A549 (cell line): ENCODE results near the gene SLC26A1. TPM values are rescaled to one million over a fixed set of nuclear protein-coding genes. Genes with fewer than 3 reads are reported as not detected.

Source experiments
- ATAC-seq, 2 experiments: fragments of 200-7000 bp in 1 of 2; fragments of >200 bp in 1 of 2; cut with Nextera tagmentation in 1 of 2; cut with Tn5 transposase in 1 of 2; 3 replicates each; pipeline versions ENCODE4 v1.8.0 to v1.9.1; 2018 to 2020; ENCODE audit warnings: mild to moderate bottlenecking in 1 of 2, moderate library complexity in 1 of 2
- CTCF ChIA-PET: fragments of 300-600 bp; sonication (Branson Sonifier 250); formaldehyde crosslinking; extraction: SDS; loops from one replicate; lab custom pipeline; 2021; ENCODE audit warnings: antibody characterized with exemption, inconsistent platforms; lab: Yijun Ruan, JAX
- POLR2A ChIA-PET: fragments of 350-600 bp; formaldehyde crosslinking; extraction: SDS; loops from one replicate; lab custom pipeline; 2021; ENCODE audit warnings: antibody characterized with exemption, inconsistent platforms; lab: Yijun Ruan, JAX
- DNase-seq, 2 experiments: peaks; one replicate each; pipeline versions ENCODE4 v3.0.0 to v3.0.0-alpha.2; 2011 to 2016; ENCODE audit warnings: low read depth in 1 of 2, low spot score in 1 of 2
- FAIRE-seq: peaks from 2 replicates; lab custom pipeline; 2011; peaks lifted over from hg19 to GRCh38; lab: Jason Lieb, UNC
- H3K27ac ChIP-seq, 2 experiments: fragments of >200 bp; sonication (Bioruptor Twin); formaldehyde crosslinking; 3 replicates each; pipeline ENCODE4 v1.5.1; 2016 to 2017
- H3K4me1 ChIP-seq: fragments of >200 bp; sonication (Bioruptor Twin); formaldehyde crosslinking; 3 replicates; pipeline ENCODE4 v1.6.1; 2016
- H3K4me2 ChIP-seq: fragments of >200 bp; sonication (Bioruptor Twin); formaldehyde crosslinking; 3 replicates; pipeline ENCODE4 v1.6.1; 2016
- H3K4me3 ChIP-seq: fragments of >200 bp; sonication (Bioruptor Twin); formaldehyde crosslinking; 3 replicates; pipeline ENCODE4 v1.5.1; 2016
- H3K9me3 ChIP-seq: fragments of >200 bp; sonication (Bioruptor Twin); formaldehyde crosslinking; 3 replicates; pipeline ENCODE4 v1.6.1; 2016
- CHD4 ChIP-seq: fragments of 200-600 bp; sonication (generic); IDR thresholded peaks from 2 replicates; pipeline ENCODE4 v1.6.1; 2016; ENCODE audit warnings: antibody characterized with exemption, mild to moderate bottlenecking, borderline replicate concordance
- EHF ChIP-seq: fragments of 250-450 bp; sonication (Bioruptor Pico); IDR thresholded peaks from 2 replicates; pipeline ENCODE4 v1.5.0; 2020; ENCODE audit warnings: mild to moderate bottlenecking
- EHMT2 ChIP-seq: fragments of 200-600 bp; sonication (generic); IDR thresholded peaks from 2 replicates; pipeline ENCODE4 v1.6.1; 2016; ENCODE audit warnings: antibody characterized with exemption, low read depth, mild to moderate bottlenecking, moderate library complexity
- ESRRA ChIP-seq: fragments of 150-350 bp; IDR thresholded peaks from 2 replicates; pipeline ENCODE4 v1.6.1; 2014; ENCODE audit warnings: mild to moderate bottlenecking, low read length, borderline replicate concordance
- FOSB ChIP-seq: fragments of 250-450 bp; sonication (Bioruptor Pico); IDR thresholded peaks from 2 replicates; pipeline ENCODE4 v1.5.0; 2020; ENCODE audit warnings: mild to moderate bottlenecking, moderate library complexity
- FOSL2 ChIP-seq, 2 experiments: fragments of 450-650 bp in 1 of 2; fragments of >200 bp in 1 of 2; sonication (Bioruptor Twin) in 1 of 2; formaldehyde crosslinking; IDR thresholded peaks; 2 replicates each; pipeline versions ENCODE4 v1.5.0 to v1.6.1; 2016 to 2020; ENCODE audit warnings: mild to moderate bottlenecking in 1 of 2, moderate library complexity in 1 of 2
- GATA3 ChIP-seq: IDR thresholded peaks from 2 replicates; pipeline ENCODE4 v1.6.1; 2012; ENCODE audit warnings: borderline replicate concordance
- HOXA7 ChIP-seq: fragments of 250-450 bp; sonication (Bioruptor Pico); IDR thresholded peaks from 2 replicates; pipeline ENCODE4 v1.5.0; 2020; ENCODE audit warnings: mild to moderate bottlenecking, moderate library complexity
- HOXB13 ChIP-seq: fragments of 250-450 bp; sonication (Bioruptor Pico); IDR thresholded peaks from 2 replicates; pipeline ENCODE4 v1.5.0; 2020; ENCODE audit warnings: low read depth, mild to moderate bottlenecking, moderate library complexity
- JUN ChIP-seq, 2 experiments: fragments of >200 bp; sonication (Bioruptor Twin); formaldehyde crosslinking; IDR thresholded peaks; 2 replicates in 1 of 2; 3 replicates in 1 of 2; pipeline ENCODE4 v1.6.1; 2016 to 2017
- JUNB ChIP-seq: fragments of >200 bp; sonication (Bioruptor Twin); formaldehyde crosslinking; IDR thresholded peaks from 2 replicates; pipeline ENCODE4 v1.6.1; 2016
- KDM5A ChIP-seq: fragments of 200-600 bp; sonication (generic); IDR thresholded peaks from 2 replicates; pipeline ENCODE4 v1.6.1; 2016; ENCODE audit warnings: antibody characterized with exemption, mild to moderate bottlenecking
- NFE2L2 ChIP-seq: fragments of 150-350 bp; conservative IDR thresholded peaks from 2 replicates; pipeline ENCODE4 v1.6.1; 2014; ENCODE audit warnings: low read length
- NR3C1 ChIP-seq: fragments of >200 bp; sonication (Bioruptor Twin); formaldehyde crosslinking; IDR thresholded peaks from 3 replicates; pipeline ENCODE4 v1.6.1; 2017
- PHF8 ChIP-seq: fragments of 200-600 bp; sonication (generic); IDR thresholded peaks from 2 replicates; pipeline ENCODE4 v1.6.1; 2016; ENCODE audit warnings: low read depth, mild to moderate bottlenecking, antibody characterized with exemption, moderate library complexity, borderline replicate concordance
- POLR2A ChIP-seq: IDR thresholded peaks from 2 replicates; pipeline ENCODE4 v1.6.1; 2012; ENCODE audit warnings: mild to moderate bottlenecking, low read length
- POLR2AphosphoS2 ChIP-seq: conservative IDR thresholded peaks from 2 replicates; pipeline ENCODE4 v1.6.1; 2012; ENCODE audit warnings: low read length, improper control_type of control experiment, inconsistent platforms
- RCOR1 ChIP-seq: fragments of 150-350 bp; IDR thresholded peaks from 2 replicates; pipeline ENCODE4 v1.6.1; 2014; ENCODE audit warnings: antibody characterized with exemption, low read length, low read depth
- RFX5 ChIP-seq: fragments of 450-650 bp; IDR thresholded peaks from 2 replicates; pipeline ENCODE4 v1.7.1; 2014; ENCODE audit warnings: antibody characterized with exemption, mild to moderate bottlenecking, moderate library complexity
- SMC3 ChIP-seq: fragments of >200 bp; sonication (Bioruptor Twin); formaldehyde crosslinking; IDR thresholded peaks from 3 replicates; pipeline ENCODE4 v1.6.1; 2018; ENCODE audit warnings: inconsistent platforms
- TFCP2L1 ChIP-seq: fragments of 250-450 bp; sonication (Bioruptor Pico); IDR thresholded peaks from 2 replicates; pipeline ENCODE4 v1.5.0; 2021; ENCODE audit warnings: mild to moderate bottlenecking
- ZFP36 ChIP-seq: fragments of 450-650 bp; IDR thresholded peaks from 2 replicates; pipeline ENCODE4 v1.6.1; 2014; ENCODE audit warnings: borderline replicate concordance; ENCODE audit not compliant: partially characterized antibody
- ZSCAN20 ChIP-seq: fragments of 250-450 bp; sonication (Bioruptor Pico); IDR thresholded peaks from 2 replicates; pipeline ENCODE4 v1.8.0; 2022; ENCODE audit warnings: mild to moderate bottlenecking, moderate library complexity
- WGBS: methylation state at CpG from one replicate; pipeline ENCODE4 v1.1.6; 2017; ENCODE audit errors: missing lambda C conversion rate; 5-methylcytosine and 5-hydroxymethylcytosine counted together
- polyA plus RNA-seq, 4 experiments: library from polyadenylated mRNA; depleted of rRNA in 3 of 4; stranded (reverse); fragments of >200 nt; fragmentation: RNase III in 1 of 4; extraction: RNeasy Plus Mini Kit Qiagen cat#74134 plus additional on column Dnase treatment in 1 of 4; gene quantifications; 2 replicates in 3 of 4; 3 replicates in 1 of 4; pipeline ENCODE4 v1.2.3, GENCODE V29; 2011 to 2017
- TF ChIP-seq, protein P1 (sequence below): IDR thresholded peaks from 2 replicates; pipeline ENCODE4 v1.6.1; 2012
- TF ChIP-seq, protein P2 (sequence below): fragments of >200 bp; sonication (Bioruptor Twin); formaldehyde crosslinking; IDR thresholded peaks from 3 replicates; pipeline ENCODE4 v1.5.1; 2016
- TF ChIP-seq, protein P3 (sequence below): IDR thresholded peaks from 2 replicates; pipeline ENCODE4 v1.6.1; 2012
- TF ChIP-seq, protein P4 (sequence below): IDR thresholded peaks from 2 replicates; pipeline ENCODE4 v1.6.1; 2012; ENCODE audit warnings: low read depth, borderline replicate concordance

The SLC26A1 gene
- polyA plus RNA-seq, 2 of the 4 experiments (the other 2 are of a cell fraction), result 0.23 to 0.61 TPM

DNA sequence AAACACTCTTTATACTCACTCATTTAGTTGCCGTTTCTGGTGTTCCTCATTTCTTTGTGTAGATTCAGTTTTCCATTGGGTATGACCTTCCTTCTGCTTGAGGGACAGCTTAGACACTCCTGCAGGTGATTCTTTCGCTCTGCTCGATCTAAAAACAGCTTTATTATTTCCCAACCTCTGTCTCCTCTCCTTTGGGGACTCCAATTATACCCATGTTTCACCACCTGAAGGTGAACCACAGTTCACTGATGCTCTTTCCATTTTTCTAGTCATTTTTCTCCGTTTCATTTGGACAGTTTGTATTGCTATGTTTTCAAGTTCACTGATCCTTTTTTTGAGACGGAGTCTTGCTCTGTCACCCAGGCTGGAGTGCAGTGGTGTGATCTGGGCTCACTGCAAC is 13.7 kb upstream of the SLC26A1 start (continued):
- no peak for TF ChIP-seq RFX5
- no peak for TF ChIP-seq TFCP2L1
- TF ChIP-seq, protein P1, sequence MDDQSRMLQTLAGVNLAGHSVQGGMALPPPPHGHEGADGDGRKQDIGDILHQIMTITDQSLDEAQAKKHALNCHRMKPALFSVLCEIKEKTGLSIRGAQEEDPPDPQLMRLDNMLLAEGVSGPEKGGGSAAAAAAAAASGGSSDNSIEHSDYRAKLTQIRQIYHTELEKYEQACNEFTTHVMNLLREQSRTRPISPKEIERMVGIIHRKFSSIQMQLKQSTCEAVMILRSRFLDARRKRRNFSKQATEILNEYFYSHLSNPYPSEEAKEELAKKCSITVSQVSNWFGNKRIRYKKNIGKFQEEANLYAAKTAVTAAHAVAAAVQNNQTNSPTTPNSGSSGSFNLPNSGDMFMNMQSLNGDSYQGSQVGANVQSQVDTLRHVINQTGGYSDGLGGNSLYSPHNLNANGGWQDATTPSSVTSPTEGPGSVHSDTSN, result no peak
- TF ChIP-seq POLR2A, result no peak
- TF ChIP-seq JUNB, result no peak
- TF ChIP-seq HOXA7, result no peak
- TF ChIP-seq CHD4, result no peak
- TF ChIP-seq FOSB (CRISPR knock-in tag), result no peak
- no peak for TF ChIP-seq POLR2AphosphoS2

DNA sequence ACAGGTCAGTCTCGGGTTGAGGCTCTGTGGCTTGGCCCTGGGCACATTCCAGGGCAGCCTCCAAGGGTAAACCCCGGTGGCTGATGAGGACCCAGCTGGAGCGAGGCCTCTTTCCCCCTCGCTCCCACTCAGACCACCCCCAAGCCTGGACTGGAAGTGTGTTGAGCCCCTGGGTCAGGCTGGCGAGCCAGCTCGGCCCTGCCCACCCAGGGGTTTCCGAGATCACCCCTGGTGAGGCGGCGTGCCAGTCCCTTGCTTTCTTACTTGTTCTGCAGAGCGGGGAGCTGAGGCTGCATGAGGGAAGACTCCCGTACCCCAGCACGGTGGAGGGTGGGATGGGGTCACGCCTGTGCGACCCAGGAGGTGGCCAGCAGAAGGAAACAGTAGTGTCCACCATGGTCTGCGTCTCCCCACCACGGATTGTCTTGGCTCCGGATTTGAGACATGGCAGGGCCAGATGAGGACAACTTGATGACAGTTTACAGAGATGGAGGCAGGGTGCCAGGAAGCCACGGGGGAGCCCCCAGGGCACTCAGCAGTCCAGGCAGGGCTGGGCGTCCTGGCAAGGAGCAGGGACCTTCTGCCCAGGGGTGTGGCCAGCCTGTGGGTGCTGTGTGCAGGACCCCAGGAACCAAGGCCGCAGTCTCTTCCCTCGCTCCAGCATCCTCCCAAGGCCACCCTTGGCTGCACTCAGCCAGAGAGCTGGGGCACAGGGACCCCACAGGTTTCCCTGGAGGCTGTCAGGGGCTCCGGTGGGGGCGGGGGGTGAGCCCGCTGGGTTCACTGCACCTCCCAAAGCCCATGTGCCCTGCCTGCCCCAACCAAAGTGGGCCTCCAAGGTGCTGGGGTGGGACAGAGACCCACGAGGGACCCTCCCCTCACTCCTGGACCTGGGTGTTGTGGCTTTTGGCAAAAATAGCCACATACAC is 11.6 kb upstream of the SLC26A1 start:
- FAIRE-seq (no peak), ATAC-seq (no peak), DNase-seq (no peak)
- no peaks in the 10 kb centered on the region for H3K9me3 ChIP-seq
- H3K27ac ChIP-seq, result no peak overlapping the region
- ChIA-PET POLR2A (no interaction called here), CTCF (no interaction called here)
- H3K4me1 ChIP-seq, result no peaks in the 10 kb centered on the region
- WGBS, result 72% methylated on average over 9 of the region's 25 CpGs
- H3K4me3 ChIP-seq, result no peak overlapping the region
- H3K4me2 ChIP-seq, result no peak overlapping the region
- no peak for TF ChIP-seq HOXB13 (CRISPR knock-in tag)

DNA sequence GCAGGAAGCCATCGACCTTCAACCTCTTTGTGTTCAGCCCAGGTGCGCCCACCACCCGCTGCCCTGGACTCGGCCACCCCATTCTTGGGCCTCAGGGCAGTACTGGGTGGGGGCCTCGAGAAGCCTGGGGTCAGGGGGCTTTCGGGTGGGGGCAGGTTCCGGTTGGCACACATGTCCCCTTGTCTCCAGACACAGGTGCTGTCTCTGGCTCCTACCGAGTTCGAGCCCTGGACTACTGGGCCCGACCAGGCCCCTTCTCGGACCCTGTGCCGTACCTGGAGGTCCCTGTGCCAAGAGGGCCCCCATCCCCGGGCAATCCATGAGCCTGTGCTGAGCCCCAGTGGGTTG is 10.8 kb upstream of the SLC26A1 start:
- H3K4me1 ChIP-seq, result no peaks in the 10 kb centered on the region
- no peak overlapping the region for H3K4me2 ChIP-seq
- no peak overlapping the region for H3K27ac ChIP-seq
- ChIA-PET POLR2A (no interaction called here), CTCF (no interaction called here)
- no peak for FAIRE-seq
- WGBS, result 84% methylated on average over 11 of the region's 13 CpGs
- ATAC-seq, result no peak
- H3K4me3 ChIP-seq, result no peak overlapping the region
- no peaks in the 10 kb centered on the region for H3K9me3 ChIP-seq
- DNase-seq, result no peak
- TF ChIP-seq, protein P2, sequence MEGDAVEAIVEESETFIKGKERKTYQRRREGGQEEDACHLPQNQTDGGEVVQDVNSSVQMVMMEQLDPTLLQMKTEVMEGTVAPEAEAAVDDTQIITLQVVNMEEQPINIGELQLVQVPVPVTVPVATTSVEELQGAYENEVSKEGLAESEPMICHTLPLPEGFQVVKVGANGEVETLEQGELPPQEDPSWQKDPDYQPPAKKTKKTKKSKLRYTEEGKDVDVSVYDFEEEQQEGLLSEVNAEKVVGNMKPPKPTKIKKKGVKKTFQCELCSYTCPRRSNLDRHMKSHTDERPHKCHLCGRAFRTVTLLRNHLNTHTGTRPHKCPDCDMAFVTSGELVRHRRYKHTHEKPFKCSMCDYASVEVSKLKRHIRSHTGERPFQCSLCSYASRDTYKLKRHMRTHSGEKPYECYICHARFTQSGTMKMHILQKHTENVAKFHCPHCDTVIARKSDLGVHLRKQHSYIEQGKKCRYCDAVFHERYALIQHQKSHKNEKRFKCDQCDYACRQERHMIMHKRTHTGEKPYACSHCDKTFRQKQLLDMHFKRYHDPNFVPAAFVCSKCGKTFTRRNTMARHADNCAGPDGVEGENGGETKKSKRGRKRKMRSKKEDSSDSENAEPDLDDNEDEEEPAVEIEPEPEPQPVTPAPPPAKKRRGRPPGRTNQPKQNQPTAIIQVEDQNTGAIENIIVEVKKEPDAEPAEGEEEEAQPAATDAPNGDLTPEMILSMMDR, result no peak
- TF ChIP-seq JUN (IDR thresholded peaks at IDR 0.05) (no peak), KDM5A (no peak), FOSL2 (IDR thresholded peaks at IDR 0.05) (no peak), FOSL2 (CRISPR knock-in tag; IDR thresholded peaks at IDR 0.05) (no peak), ZFP36 (no peak), RCOR1 (no peak), GATA3 (no peak), EHF (CRISPR knock-in tag) (no peak), ZSCAN20 (CRISPR knock-in tag) (no peak), NFE2L2 (no peak), ESRRA (no peak), EHMT2 (no peak), CHD4 (no peak), PHF8 (no peak), NR3C1 (no peak), SMC3 (no peak), HOXB13 (CRISPR knock-in tag) (no peak)
- TF ChIP-seq, protein P3, sequence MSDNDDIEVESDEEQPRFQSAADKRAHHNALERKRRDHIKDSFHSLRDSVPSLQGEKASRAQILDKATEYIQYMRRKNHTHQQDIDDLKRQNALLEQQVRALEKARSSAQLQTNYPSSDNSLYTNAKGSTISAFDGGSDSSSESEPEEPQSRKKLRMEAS, result no peak
- TF ChIP-seq, protein P1, result no peak
- TF ChIP-seq, protein P4, sequence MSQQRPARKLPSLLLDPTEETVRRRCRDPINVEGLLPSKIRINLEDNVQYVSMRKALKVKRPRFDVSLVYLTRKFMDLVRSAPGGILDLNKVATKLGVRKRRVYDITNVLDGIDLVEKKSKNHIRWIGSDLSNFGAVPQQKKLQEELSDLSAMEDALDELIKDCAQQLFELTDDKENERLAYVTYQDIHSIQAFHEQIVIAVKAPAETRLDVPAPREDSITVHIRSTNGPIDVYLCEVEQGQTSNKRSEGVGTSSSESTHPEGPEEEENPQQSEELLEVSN, result no peak
- TF ChIP-seq, all 56 proteins: peak for 0
